Heart right ventricle (tissue), 16 donors: ENCODE results near the gene CFAP58. TPM values are rescaled to one million over a fixed set of nuclear protein-coding genes. Genes with fewer than 3 reads are reported as not detected.

ENCODE experiments used
- ATAC-seq, 8 donors: fragments of 200-7000 bp; cut with Tn5 transposase; one replicate each; pipeline ENCODE4 v1.9.1; 2020; ENCODE audit warnings: mild to moderate bottlenecking in 8 of 8, moderate library complexity in 8 of 8, moderate number of reproducible peaks in 1 of 8
- DNase-seq, 2 donors: peaks; one replicate each; pipeline ENCODE4 v3.0.0-alpha.2; 2020
- H3K27ac ChIP-seq, 10 donors: fragments of 200-600 bp; sonication (generic) in 2 of 10; one replicate each; pipeline versions ENCODE4 v1.5.0 to v1.8.0; 2020 to 2022; ENCODE audit warnings: mild to moderate bottlenecking in 3 of 10
- H3K27me3 ChIP-seq, 7 donors: fragments of 200-600 bp; one replicate each; pipeline ENCODE4 v1.8.0; 2021 to 2022; ENCODE audit warnings: mild to moderate bottlenecking in 2 of 7
- H3K36me3 ChIP-seq, 9 donors: fragments of 200-600 bp; sonication (generic) in 1 of 9; one replicate each; pipeline versions ENCODE4 v1.5.0 to v1.8.0; 2020 to 2022; ENCODE audit warnings: mild to moderate bottlenecking in 2 of 9
- H3K4me1 ChIP-seq, 9 donors: fragments of 200-600 bp; sonication (generic) in 1 of 9; one replicate each; pipeline versions ENCODE4 v1.5.0 to v1.8.0; 2020 to 2022; ENCODE audit warnings: mild to moderate bottlenecking in 4 of 9
- H3K4me3 ChIP-seq, 10 donors: fragments of 200-600 bp; sonication (generic) in 2 of 10; one replicate each; pipeline versions ENCODE4 v1.5.0 to v1.8.0; 2020 to 2022; ENCODE audit warnings: mild to moderate bottlenecking in 7 of 10, moderate library complexity in 2 of 10
- H3K9me3 ChIP-seq, 11 donors: fragments of 200-600 bp in 10 of 11; sonication (generic) in 2 of 11; one replicate each; pipeline versions ENCODE4 v1.5.0 to v1.8.0; 2013 to 2022; ENCODE audit warnings: mild to moderate bottlenecking in 2 of 11, control low read depth in 1 of 11, moderate library complexity in 1 of 11
- CTCF ChIP-seq, 9 donors: fragments of 200-600 bp; sonication (generic) in 2 of 9; IDR thresholded peaks; one replicate each; pipeline versions ENCODE4 v1.5.0 to v1.8.0; 2021 to 2022; ENCODE audit warnings: antibody characterized with exemption in 9 of 9, mild to moderate bottlenecking in 5 of 9, moderate library complexity in 1 of 9
- WGBS, 2 donors: extraction: QIAGEN DNeasy Blood & Tissue Kit; methylation state at CpG; one replicate each; pipeline ENCODE4 v1.1.7; 2013; ENCODE audit warnings: inconsistent platforms in 1 of 2; 5-methylcytosine and 5-hydroxymethylcytosine counted together
- intact Hi-C, 10 donors: fragments of 100-400 bp; cut with DNase I; formaldehyde crosslinking; loops; one replicate each; pipeline versions ENCODE4 v1.11.1 to v1.14.2; 2022
- polyA plus RNA-seq, 2 donors: library from polyadenylated mRNA; stranded (reverse); fragments of 200-250 nt; gene quantifications; one replicate each; pipeline ENCODE4 v1.2.3, GENCODE V29; 2013
- total RNA-seq, 10 donors: library from RNA; stranded (reverse); fragmentation: NEBNext Ultra II Directional in 3 of 10; extraction: Animal tissue kit (Norgen Biotek cat#: 25700) in 3 of 10; gene quantifications; one replicate each; pipeline versions ENCODE4 v1.2.1 to v1.2.4, GENCODE V29; 2021 to 2023
- donor health status: Arrhythmogenic right ventricular cardiomyopathy.
- donor health status: ischemic (EF 13 %, LVEDD 7.1; RV severe dilation, severe dysfunction).
- donor health status: healthy with polysubstance abuse.
- donor health status: DM: no; HTN: yes; CAD: no.
- donor health status: DM: no; HTN: no; CAD: no.
- donor health status: ischemic (EF 25% LVEDD 6.9; RV normal size, moderate dysfunction).
- donor health status: ischemic (EF 25% LVEDD 5.7; RV mildly dilated, moderate dysfunction).
- donor health status: healthy.
- donor health status: DM: yes; HTN: yes; CAD: no.
- donor health status: Ischemic cardiomyopathy.
- donor health status: ischemic (EF 35%, LVEDD 5.7; RV mildly dilated, moderate dysfunction).
- donor health status: nonischemic (EF 11% LVEDD 7.7; RV severe dilation, severe dysfunction).
- donor health status: DM: yes; HTN: yes; CAD: no.
- donor health status: PGD.
- donor health status: ischemic (EF 29% LVEDD 5.4; RV normal size, mild dysfunction).
- donor health status: nonischemic (EF 23%, LVEDD 6.1; RV moderate dilation, normal function).

Gene CFAP58
- total and polyA plus RNA-seq, 12 donors = 0.58 to 5.8 (median 3.0) TPM

DNA sequence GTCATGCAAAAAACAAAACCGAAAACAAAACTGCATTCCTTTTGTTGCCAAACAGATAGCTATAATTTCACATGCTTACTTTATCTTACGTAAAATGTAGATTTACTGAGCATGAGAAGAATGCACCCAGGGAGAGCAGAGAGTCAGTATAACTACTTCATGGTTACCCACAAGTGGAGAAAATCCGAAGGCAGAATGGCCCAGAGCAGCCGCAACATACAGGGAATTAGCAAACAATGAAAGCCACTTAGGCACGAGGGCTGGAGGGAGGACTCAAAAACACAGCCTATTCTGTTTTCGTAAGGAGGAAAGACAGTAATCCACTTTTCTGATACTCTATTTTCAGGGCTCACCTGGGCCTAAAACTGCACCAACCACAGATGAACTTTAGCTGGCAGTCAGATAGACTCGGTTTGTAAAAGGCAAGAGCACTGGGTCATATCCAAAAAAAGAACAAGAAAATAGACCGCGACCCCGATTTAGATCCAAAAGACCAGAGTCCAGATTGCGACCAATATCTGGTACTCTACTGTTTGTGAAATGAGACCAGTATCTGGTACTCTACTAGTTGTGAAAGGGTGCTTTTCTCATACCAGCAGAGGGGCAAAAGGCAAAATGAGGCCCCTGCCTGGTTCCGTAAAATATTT, 16.7 kb upstream of the CFAP58 start:
- DNase-seq (no peak), ATAC-seq (no peak)
- Histone ChIP-seq H3K4me3 (peak overlapping the region; percentile 86 to 98 (median 92)), H3K36me3 (peaks cover 0 to 17% (median 0%) of the 10 kb centered on the region in 9 donors), H3K4me1 (peaks cover 13 to 77% (median 62%) of the 10 kb centered on the region in 9 donors), H3K9me3 (no peaks in the 10 kb centered on the region), H3K27me3 (no peaks in the 10 kb centered on the region), H3K27ac (peak overlapping the region; percentile 92 to 100 (median 99))
- no peak for TF ChIP-seq CTCF (IDR thresholded peaks at IDR 0.05)
- intact Hi-C loops = loop anchor here in 2 of 10 donors (5.0 to 10.0 kb wide), 2 partner anchors 35 to 422 kb away; partner anchors contain the start of gene STN1 (in 1 of the 2)
- WGBS, 2 donors = 3 to 5% methylated on average over 12 of the region's 12 CpGs

DNA sequence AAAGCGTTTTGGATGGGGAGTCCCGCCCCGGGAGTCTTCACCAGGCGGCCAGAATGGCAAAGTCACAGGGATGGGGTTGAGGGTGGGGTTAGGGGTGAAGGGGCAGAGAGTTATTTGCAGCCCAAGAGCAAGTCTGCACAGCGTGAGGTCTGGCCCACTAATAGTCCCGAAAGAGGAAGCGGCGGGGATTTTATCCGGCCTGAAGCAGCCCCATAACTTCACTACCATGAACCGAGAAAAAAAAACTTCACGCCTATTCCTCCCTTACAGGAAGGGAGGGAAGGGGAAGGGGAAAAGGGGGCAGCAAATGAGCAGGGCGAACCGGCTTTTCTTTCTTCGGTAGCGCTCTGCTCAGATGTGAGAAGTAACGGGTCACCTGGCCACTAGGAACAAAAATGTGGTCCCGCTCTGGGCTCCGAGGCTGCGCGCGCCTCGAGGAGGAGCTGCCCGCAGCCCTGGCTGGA, 16.1 kb upstream of the CFAP58 start:
- ATAC-seq = peak; percentile 5 to 42 (median 22)
- peaks cover 10 to 73% (median 61%) of the 10 kb centered on the region in 9 donors for H3K4me1 ChIP-seq
- DNase-seq = no peak
- no peaks in the 10 kb centered on the region for H3K27me3 ChIP-seq
- intact Hi-C loops = loop anchor here in 2 of 10 donors (5.0 to 10.0 kb wide), 2 partner anchors 35 to 423 kb away; partner anchors contain the start of gene STN1 (in 1 of the 2)
- no peak for TF ChIP-seq CTCF (IDR thresholded peaks at IDR 0.05)
- peak overlapping the region; percentile 86 to 98 (median 92) for H3K4me3 ChIP-seq
- H3K9me3 ChIP-seq = no peaks in the 10 kb centered on the region
- peak overlapping the region; percentile 92 to 100 (median 99) for H3K27ac ChIP-seq
- 0% methylated on average over 23 of the region's 23 CpGs for WGBS, 2 donors
- H3K36me3 ChIP-seq = peaks cover 0 to 17% (median 0%) of the 10 kb centered on the region in 9 donors

DNA sequence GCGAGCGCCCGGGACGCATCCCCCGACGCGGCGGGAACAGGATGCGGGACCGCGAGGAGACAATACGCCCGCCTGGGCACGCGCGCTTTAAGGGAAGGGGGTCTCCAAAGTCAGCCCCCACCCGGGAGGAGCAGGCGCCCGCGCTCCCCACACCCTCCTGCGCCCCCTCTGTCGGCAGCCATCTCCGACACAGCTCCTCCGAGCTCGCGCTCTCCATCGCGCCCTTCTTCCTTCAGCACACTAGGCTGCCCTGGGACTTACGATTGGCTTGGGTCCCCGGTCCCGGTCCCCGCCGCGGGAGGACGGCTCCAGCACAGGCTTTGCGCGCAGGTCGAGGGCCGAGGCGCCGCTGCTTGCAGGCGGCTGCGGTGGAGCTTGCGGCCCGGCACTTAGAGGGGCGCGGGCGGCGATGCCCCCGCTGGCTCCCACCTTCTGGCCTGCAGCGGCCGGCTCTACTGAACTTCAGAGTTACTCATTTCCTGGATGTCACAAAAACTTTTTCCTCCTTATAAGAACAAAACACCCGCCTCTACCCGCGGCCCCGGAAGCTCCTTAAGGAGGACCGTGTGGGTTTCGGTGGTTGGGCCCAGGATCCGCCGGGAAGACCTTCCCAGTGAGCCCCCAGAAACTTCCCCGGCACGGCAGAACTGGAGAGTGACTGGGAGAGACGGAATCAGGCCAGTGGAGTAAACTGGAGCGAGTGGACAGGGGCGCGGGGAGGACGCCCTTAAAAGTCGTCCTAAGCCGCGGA, 15.5 kb upstream of the CFAP58 start, which contains the start of gene ITPRIP:
TSS of gene ITPRIP (minus strand) at position 481 of the 751 bp plus-strand sequence. CDS start 22,414 bp downstream, outside the sequence.
- WGBS, 2 donors = 0% methylated on average over 69 to 70 of the region's 70 CpGs

More for the DNA sequence above, 15.5 kb upstream of the CFAP58 start, which contains the start of gene ITPRIP:
- DNase-seq (peak; percentile 70 to 84), ATAC-seq (peak; percentile 75 to 88 (median 82))
- Histone ChIP-seq H3K9me3 (no peaks in the 10 kb centered on the region), H3K27me3 (no peaks in the 10 kb centered on the region), H3K4me1 (peaks cover 5 to 73% (median 61%) of the 10 kb centered on the region in 9 donors), H3K4me3 (peak within 1 kb of the TSS; percentile 86 to 98 (median 92)), H3K36me3 (peaks cover 0 to 17% (median 0%) of the 10 kb centered on the region in 9 donors), H3K27ac (peak within 1 kb of the TSS; percentile 92 to 100 (median 99))
- TF ChIP-seq CTCF (IDR thresholded peaks at IDR 0.05) = peak in 4 of 9 donors; percentile 26 to 44 (median 38)
- intact Hi-C loops = loop anchor here in 5 of 10 donors (2.0 to 10.0 kb wide), 5 partner anchors 33 to 423 kb away; partner anchors contain the start of gene STN1 (in 1 of the 5)
